ENCODE measurements around the gene GNA14. TPM values are rescaled to one million over a fixed set of nuclear protein-coding genes. Genes with fewer than 3 reads are reported as not detected.

GNA14 gene
- total and polyA plus RNA-seq, 2 experiments from 2014 or later, result 3.9 to 10.5 TPM

GRCh38 chr9:77447646-77448045 is 200.5 kb downstream of the GNA14 start:
- H3K9me2 ChIP-seq (ENCODE audit: insufficient read depth), result peaks cover 6% of the 10 kb centered on the region
- no peaks in the 10 kb centered on the region for H3K36me3 ChIP-seq (ENCODE audit: insufficient read depth)
- H3K4me1 ChIP-seq (ENCODE audit: insufficient read depth), result no peaks in the 10 kb centered on the region
- H3K27me3 ChIP-seq (ENCODE audit: insufficient read depth), result no peaks in the 10 kb centered on the region
- no peak overlapping the region for H2AFZ ChIP-seq
- H3K79me2 ChIP-seq (replicated peaks; ENCODE audit: insufficient read depth), result no peaks in the 10 kb centered on the region
- peaks cover 13% of the 10 kb centered on the region for H3K9me3 Mint-ChIP-seq
- no peaks in the 10 kb centered on the region for H3K27me3 Mint-ChIP-seq (ENCODE audit: insufficient read depth, low read depth, poor library complexity)
- no peaks in the 10 kb centered on the region for H4K20me1 ChIP-seq (replicated peaks; ENCODE audit: insufficient read depth)
- H3K27ac Mint-ChIP-seq, result no peak overlapping the region
- H3K27ac ChIP-seq (ENCODE audit: low read depth), result no peak overlapping the region
- H3K4me3 ChIP-seq, result no peak overlapping the region
- H3K36me3 Mint-ChIP-seq (ENCODE audit: low read depth), result peaks cover 6% of the 10 kb centered on the region; the same call in 1 of the 3 replicates
- peaks cover 3% of the 10 kb centered on the region for H3K4me1 Mint-ChIP-seq
- TF ChIP-seq, protein P1, sequence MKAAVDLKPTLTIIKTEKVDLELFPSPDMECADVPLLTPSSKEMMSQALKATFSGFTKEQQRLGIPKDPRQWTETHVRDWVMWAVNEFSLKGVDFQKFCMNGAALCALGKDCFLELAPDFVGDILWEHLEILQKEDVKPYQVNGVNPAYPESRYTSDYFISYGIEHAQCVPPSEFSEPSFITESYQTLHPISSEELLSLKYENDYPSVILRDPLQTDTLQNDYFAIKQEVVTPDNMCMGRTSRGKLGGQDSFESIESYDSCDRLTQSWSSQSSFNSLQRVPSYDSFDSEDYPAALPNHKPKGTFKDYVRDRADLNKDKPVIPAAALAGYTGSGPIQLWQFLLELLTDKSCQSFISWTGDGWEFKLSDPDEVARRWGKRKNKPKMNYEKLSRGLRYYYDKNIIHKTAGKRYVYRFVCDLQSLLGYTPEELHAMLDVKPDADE (IDR thresholded peaks at IDR 0.05), result no peak
- no peak for TF ChIP-seq EZH2phosphoT487 (IDR thresholded peaks at IDR 0.05; ENCODE audit: unreplicated experiment)
- no peak for TF ChIP-seq STAT1 (IDR thresholded peaks at IDR 0.05; ENCODE audit: unreplicated experiment)
- TF ChIP-seq ZNF462 (CRISPR knock-in tag; IDR thresholded peaks at IDR 0.05), result no peak
- TF ChIP-seq JUNB (IDR thresholded peaks at IDR 0.05; ENCODE audit: unreplicated experiment), result no peak
- TF ChIP-seq ZNF331 (CRISPR knock-in tag; IDR thresholded peaks at IDR 0.05; ENCODE audit: low read depth), result no peak
- TF ChIP-seq ZNF114 (CRISPR knock-in tag; IDR thresholded peaks at IDR 0.05), result no peak
- TF ChIP-seq, protein P2, sequence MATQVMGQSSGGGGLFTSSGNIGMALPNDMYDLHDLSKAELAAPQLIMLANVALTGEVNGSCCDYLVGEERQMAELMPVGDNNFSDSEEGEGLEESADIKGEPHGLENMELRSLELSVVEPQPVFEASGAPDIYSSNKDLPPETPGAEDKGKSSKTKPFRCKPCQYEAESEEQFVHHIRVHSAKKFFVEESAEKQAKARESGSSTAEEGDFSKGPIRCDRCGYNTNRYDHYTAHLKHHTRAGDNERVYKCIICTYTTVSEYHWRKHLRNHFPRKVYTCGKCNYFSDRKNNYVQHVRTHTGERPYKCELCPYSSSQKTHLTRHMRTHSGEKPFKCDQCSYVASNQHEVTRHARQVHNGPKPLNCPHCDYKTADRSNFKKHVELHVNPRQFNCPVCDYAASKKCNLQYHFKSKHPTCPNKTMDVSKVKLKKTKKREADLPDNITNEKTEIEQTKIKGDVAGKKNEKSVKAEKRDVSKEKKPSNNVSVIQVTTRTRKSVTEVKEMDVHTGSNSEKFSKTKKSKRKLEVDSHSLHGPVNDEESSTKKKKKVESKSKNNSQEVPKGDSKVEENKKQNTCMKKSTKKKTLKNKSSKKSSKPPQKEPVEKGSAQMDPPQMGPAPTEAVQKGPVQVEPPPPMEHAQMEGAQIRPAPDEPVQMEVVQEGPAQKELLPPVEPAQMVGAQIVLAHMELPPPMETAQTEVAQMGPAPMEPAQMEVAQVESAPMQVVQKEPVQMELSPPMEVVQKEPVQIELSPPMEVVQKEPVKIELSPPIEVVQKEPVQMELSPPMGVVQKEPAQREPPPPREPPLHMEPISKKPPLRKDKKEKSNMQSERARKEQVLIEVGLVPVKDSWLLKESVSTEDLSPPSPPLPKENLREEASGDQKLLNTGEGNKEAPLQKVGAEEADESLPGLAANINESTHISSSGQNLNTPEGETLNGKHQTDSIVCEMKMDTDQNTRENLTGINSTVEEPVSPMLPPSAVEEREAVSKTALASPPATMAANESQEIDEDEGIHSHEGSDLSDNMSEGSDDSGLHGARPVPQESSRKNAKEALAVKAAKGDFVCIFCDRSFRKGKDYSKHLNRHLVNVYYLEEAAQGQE (IDR thresholded peaks at IDR 0.05; ENCODE audit: unreplicated experiment), result no peak
- TF ChIP-seq NANOG (IDR thresholded peaks at IDR 0.05; ENCODE audit: borderline replicate concordance), result no peak
- TF ChIP-seq CREB1 (CRISPR knock-in tag; IDR thresholded peaks at IDR 0.05; ENCODE audit: low read depth), result no peak
- TF ChIP-seq EZH2 (IDR thresholded peaks at IDR 0.05; ENCODE audit: low read depth, unreplicated experiment), result no peak
- no peak for TF ChIP-seq POLR2AphosphoS5 (IDR thresholded peaks at IDR 0.05; ENCODE audit: low read depth)
- TF ChIP-seq CTCF (conservative IDR thresholded peaks at IDR 0.05; ENCODE audit: low read depth in 2 of 2), result no peak
- no peak for DNase-seq (ENCODE audit: low spot score)
- no peak overlapping the region for H3K4me3 Mint-ChIP-seq
- H3F3A ChIP-seq (replicated peaks; ENCODE audit: low read depth), result no peaks in the 10 kb centered on the region
- no peak overlapping the region for H3K4me2 ChIP-seq
- no peak for ATAC-seq

Data from GM23338 (cell line).